NCI-H1694 treated with DMSO at 0.1 percent for 48 hours (cell line): ENCODE data around the gene RAB30.
"Not testable (repeated sequence)": the region's sequence is repeated elsewhere in the genome, so short reads cannot be mapped to it uniquely, and the experiment has no call there.

ENCODE experiments used
- DNase-seq: peaks from one replicate; lab custom pipeline; 2025; lab: John Stamatoyannopoulos, UW

The RAB30 gene

GRCh38 chr11:83009999-83010398 lies 61.7 kb downstream of the RAB30 start:
- DNase-seq: no peak

DNA sequence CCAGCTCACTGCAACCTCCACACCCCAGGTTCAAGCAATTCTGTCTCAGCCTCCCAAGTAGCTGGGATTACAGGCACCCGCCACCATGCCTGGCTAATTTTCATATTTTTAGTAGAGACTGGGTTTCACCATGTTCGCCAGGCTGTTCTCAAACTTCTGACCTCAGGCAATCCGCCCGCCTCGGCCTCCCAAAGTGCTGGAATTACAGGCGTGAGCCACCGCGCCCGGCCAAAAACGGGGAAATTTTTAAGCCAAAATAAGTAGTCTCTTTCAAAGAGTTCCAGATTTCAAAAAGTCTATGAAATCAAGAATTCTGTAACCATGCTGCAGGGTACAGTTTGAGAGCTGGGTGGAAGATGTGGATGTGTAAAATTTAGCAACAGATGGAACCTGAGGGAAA lies 62.6 kb downstream of the RAB30 start:
- not testable (repeated sequence) for DNase-seq

DNA sequence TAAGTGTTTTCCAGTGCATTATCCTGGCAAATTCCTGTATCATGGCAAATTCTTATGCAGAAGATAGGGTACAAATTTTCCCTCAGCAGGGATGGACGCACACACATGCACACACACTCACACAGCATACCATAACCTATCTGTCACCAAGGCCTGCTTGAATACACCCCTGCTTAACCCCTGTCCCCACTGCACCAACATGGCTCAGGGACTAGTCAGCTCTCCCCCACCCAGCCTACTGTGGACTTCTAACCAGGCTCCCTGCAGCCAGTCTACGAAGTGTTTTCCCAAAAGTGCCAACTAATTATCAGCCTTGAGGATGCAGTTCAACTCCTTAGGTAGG lies 63.1 kb downstream of the RAB30 start:
- DNase-seq: no peak

GRCh38 chr11:83007909-83008580 lies 63.7 kb downstream of the RAB30 start:
- no peak for DNase-seq

DNA sequence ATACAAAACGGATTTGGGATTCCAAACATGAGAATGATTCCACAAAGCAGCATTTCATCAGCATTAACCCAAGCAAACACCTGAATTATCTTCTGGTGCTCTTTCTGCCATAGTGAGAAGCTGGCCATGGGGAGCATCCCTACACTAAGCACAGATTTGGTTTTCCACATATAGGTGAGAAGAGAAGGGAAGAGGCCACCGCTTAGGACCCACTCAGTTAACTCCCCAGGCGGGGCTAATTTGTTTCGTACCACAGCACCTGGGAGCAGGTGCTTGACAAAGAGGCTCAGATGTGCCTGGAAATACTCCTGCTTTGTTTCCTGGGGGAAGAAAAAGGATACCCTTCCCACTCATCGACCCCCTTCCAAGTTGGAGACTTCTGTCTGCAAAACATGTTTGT lies 64.2 kb downstream of the RAB30 start:
- DNase-seq: no peak

GRCh38 chr11:83006877-83007330 lies 64.8 kb downstream of the RAB30 start:
- no peak for DNase-seq

- DNase-seq: no peak
These were observed 66.7 kb downstream of the RAB30 start for GRCh38 chr11:83004746-83005556.

DNA sequence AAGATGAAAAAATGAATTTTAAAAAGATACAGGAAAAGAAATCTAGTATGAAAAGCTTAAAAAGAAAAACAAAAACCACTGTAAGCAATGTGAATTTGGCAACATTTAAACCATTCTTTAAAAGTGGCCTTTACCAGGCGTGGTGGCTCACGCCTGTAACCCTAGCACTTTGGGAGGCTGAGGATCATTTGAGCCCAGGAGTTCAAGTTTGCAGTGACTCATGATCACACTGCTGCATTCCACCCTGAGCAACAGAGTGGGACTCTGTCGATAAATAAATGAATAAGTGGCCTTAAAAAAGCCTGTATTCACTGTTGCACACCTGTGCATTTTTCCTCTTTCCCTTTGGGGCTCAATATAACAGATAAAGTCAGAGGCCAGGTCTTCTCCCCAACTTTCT lies 69.2 kb downstream of the RAB30 start:
- no peak for DNase-seq

- no peak for DNase-seq
These were observed 69.6 kb downstream of the RAB30 start for GRCh38 chr11:83002053-83002452.

GRCh38 chr11:83000381-83000780 lies 71.3 kb downstream of the RAB30 start:
- DNase-seq: no peak

DNA sequence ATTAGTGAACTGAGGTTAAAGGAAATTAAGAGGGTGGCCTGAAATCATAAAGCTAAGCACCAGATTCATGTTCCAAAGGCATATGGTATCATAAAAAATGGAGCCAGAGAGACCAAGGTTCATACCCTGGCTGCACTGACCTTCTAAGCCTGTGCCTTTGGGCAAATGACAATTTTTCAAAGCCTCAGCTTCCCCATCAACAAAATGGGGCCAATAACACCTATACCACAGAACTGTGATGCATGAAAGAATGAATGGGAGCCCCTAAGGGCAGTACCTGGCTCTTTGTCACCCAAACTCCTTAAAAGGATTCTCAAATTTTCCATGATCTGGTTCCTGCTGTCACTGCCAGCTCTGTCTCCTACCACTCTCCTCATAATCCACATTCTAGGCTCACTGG lies 72.5 kb downstream of the RAB30 start:
- DNase-seq: no peak

DNA sequence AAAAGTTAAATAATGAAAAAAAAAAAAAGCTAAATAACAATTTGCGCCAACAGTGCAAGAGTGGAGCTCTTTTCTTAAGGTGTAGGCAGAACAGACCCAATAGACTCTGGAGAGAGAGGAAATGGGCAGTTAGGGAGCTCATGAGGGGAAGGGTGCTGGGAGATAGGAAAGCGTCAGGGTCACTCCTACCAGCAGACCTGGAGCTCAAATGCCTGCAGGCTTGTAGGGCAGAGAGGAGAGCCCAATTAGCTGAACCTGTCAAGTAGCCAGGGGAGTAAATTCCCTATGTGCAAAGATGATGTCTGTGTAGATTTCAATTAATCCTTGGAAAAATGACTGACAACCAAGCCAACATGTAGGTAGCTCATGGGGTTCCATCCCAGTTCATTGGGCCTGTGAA lies 73.0 kb downstream of the RAB30 start:
- DNase-seq: no peak

GRCh38 chr11:82996966-82997606 lies 74.6 kb downstream of the RAB30 start:
- DNase-seq: no peak

DNA sequence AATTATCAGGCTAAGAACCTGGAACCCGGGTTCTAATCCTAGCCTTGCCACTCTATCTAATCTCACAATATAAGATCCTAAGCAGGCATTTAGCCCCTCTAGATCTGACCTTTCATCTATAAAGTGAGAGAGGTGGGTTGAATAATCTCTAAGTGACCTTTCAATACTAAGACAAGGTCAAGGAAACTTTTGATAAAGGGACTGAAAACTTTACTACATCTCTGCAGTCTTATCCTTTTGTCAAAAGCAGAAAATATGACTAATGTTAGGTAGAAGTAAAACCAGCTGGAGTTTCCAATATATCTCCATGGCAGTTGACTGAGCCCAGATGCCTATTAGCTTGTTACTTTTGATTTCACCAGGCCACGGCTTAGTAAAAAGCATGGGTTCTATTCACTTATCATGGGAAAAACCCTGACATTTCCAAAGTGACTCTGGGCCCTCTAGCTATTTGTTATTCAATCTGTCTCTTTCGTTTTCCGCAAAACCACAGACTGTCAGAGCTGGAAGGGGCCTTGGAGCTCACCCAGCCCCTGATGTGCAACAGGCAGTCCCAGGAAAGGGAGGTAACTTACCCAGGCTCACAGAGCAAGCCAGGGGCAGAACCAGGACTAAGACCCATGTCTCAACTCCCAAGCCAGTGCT lies 75.8 kb downstream of the RAB30 start:
- DNase-seq: no peak

GRCh38 chr11:82995235-82995634 lies 76.5 kb downstream of the RAB30 start:
- no peak for DNase-seq

DNA sequence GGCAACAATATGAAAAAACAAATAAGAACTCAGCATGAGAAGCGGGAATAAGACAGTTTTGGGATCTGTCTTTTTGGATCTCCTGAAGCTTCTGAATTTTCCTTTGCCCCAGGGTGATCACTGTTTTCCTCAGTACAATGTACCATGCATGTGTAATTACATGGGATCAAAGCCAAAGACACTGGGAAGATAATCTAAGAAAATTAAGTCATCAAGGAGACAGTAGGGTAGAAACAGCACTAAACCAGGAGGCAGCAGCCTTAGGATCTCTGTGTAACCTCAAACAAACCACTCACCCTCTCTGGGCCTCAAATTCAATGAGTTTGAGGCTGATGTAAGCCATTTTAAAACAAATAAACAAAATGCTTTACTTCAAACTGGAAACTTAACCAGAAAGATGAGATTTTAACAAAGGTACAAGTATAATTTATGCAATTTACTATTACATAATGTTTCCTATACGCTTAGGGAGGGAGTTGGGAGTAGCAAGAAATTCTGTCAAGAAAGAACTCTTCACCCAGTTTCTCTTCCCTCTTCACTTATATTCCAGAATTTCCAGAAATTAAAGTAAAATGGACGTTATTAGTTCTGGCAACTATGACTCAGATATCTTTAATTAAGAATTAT lies 77.0 kb downstream of the RAB30 start:
- DNase-seq: no peak

- no peak for DNase-seq
These were observed 79.5 kb downstream of the RAB30 start for GRCh38 chr11:82992223-82992622.

GRCh38 chr11:82989628-82990404 lies 81.9 kb downstream of the RAB30 start:
- no peak for DNase-seq

- DNase-seq: no peak
These were observed 82.6 kb downstream of the RAB30 start for GRCh38 chr11:82988936-82989627.

DNA sequence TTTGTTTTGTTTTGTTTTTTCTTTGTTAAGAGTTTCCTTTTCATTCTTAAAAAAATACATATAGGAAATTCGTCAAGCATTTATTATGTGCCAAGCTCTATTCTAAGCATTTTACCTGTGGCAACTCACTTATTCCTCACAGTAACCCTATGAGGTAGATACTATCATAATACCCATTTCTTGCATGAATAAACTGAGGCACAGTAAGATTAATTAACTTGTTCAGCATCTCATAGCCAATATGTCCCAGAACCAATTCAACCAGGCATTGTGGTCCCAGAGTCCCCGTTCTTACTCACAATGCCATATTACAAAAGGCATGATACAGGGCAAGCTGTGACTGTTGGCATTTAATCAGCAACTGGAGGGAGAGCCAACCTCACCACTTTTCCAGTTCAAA lies 83.7 kb downstream of the RAB30 start:
- no peak for DNase-seq

- no peak for DNase-seq
These were observed 85.3 kb downstream of the RAB30 start for GRCh38 chr11:82986446-82986845.
